Astrocyte of the hippocampus (primary cell): ENCODE results near the gene ARHGEF3.
"Not testable (repeated sequence)": the region's sequence is repeated elsewhere in the genome, so short reads cannot be mapped to it uniquely, and the experiment has no call there.

Source experiments
- DNase-seq: peaks from one replicate; pipeline ENCODE4 v3.0.0; 2011; ENCODE audit warnings: low read depth, low spot score

Gene ARHGEF3

DNA sequence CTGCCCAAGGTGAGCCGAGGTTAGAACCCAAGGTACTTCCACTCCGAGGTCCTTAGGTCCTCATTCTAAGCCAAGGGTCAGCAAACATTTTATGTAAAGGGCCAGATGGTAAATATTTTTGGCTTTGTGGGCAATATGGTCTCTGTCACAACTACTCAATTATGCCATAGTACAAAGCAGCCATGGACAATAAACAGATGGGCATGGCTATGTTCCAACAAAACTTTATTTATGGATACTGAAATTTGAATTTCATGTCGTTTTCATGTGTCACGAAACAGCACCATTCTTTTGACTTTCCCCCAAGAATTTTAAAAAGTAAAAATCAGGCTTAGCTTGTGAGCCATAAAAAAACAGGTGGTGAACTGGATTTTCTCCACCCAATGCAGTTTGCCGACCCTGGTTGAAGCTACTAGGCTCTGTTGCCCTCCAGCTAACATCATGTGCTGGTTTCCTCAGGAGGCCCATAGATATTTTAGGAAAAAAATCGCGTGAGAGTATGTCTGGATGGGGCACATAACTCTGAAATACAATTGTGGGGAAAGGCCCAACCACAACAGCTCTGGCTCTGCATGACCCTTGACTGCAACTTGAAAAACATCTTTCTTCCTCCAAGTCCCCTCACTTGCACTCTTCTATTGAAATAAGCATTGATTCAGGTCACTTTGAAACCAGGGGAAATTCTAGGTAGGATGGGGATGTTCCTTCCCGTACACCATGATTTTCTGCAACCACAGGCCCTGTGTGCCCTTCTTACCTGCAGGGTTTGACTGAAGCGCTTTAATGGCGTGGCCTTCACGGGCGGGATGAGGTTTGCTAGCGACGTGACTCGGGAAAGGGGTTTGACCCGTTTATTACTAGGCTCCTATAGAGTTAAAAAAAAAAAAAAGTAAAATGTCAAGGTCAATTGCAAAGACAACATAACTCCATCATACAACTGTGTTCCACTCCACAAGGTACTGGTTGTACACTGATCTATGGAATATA, 28.5 kb downstream of the ARHGEF3 start:
- no peak for DNase-seq

DNA sequence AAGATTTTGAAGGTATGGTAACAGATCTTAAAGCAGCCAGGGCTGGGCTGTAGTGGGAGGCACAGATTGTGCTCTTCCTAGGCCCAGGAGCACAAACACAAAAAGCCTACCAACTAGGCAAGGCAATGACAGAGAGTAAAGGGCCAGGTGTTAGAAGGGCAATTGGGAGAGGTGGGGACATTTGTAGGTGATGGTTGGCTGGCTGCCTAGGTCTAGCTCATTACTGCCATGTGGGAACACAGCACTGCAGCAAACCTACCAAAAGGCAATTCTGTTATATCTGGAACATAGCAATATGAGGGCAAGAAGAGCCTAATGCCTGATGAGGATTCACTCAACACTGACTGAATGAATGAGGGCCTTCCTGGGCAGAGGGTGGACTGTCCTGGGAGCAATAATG, 30.4 kb downstream of the ARHGEF3 start:
- DNase-seq: no peak

DNA sequence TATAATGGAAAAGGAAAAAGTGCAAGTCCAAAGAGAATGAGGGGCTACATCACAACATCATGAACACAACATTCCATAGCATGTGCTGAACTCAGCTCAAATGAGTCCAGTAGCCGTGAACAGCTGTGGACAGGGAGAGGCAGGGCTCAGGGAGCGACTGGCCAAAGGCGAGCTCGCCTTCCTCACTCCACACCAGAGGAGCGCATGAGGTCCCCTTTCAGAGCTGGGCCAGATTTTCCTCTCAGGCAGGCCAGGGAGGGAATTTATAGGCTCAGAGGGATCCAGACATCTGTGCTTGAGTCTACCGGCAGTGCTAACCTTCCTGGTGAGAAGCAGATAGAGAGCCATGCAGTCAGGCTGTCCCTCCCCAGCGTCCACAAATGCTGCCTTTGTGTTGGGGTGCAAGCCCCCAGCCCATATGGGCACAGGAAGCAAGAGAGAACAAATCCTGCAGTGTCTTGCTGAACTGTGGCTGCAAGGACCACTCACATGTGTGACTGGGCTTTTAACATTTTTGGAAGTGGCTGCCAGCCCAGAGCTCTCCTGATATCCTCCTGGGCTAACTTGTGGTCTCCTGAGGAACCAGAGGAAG, 32.5 kb downstream of the ARHGEF3 start:
- no peak for DNase-seq

DNA sequence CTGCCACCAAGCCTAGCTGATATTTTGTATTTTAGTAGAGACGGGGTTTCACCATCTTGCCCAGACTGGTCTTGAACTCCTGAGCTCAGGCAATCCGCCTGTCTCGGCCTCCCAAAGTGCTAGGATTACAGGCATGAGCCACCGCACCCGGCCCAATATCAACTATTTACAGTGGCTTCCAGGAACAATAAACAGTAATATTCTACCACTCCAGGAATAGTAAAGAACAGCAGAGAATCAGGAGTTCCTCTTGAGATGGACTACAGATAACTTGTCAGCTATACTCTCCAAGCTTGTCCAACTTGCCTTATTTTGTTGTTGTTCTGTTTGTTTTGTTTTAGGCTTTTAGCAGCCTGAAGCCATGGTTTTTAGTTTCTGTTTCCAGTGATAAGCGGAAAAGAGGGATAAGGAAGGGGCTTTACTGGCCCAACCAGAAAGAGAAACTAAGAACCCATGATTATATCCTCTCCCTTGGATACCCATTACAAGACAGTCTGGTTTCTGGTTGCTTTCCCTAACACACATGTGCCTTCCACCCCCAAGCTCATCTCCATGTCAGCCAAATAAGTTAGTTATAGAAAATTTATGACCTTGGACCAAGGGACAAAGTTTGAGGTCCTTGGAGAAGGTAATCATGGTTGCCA, 36.7 kb downstream of the ARHGEF3 start:
- DNase-seq: no peak

DNA sequence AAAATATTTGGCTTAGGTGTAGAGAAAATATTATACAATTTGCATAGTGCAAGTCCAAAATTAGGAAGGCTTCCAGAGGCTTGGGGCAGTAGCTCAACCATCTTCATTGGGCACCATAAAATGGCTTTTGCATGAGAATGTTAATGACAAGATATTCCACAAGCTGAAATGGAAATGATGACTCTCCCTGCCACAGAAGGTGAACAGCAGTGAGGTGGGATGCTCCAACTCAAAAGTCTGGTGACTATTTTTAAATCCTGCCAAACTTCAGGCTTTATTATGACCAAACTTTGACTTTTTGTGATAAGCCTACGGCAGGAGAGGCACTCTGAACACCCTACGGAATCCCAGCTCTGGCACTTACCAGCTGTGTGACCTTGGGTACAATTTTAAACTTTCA, 37.6 kb downstream of the ARHGEF3 start:
- no peak for DNase-seq

DNA sequence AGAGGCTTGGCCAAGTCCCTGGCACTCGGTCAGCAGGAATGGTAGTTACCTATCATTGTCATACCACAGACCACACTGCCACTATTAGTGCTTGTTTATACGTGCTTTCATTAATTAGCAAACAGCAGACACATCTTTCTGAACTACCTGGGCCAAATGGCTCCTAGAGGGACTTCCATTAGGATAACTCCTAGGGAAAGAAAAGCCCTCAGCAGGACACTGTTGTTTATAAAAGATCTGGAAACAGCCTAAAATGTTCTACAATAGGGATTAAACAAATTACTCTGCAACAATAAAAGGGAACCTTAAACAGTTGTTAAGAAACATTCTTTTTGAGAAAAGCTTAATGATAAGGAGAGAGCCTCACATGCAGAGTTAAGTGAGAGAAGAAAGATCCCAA, 38.5 kb downstream of the ARHGEF3 start:
- DNase-seq: no peak

DNA sequence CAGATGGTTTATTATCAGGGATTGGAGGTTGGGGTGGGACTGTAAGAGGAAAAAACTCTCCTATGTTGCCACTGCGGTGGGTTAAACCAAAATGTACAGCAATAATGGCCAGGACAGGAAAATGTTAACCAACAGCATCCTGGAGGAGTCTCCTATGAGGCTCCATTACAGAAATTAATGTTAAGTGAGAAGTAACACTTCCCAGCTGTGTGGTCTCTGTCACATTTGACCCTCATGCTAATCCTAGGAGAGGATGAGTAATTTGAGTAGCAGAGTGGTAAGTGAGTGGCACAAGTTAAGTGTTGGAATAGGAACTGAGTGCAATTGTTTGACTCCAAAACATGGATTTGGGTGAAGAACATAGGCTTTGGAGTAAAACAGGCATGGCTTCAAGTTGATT, 39.0 kb downstream of the ARHGEF3 start:
- DNase-seq: no peak

DNA sequence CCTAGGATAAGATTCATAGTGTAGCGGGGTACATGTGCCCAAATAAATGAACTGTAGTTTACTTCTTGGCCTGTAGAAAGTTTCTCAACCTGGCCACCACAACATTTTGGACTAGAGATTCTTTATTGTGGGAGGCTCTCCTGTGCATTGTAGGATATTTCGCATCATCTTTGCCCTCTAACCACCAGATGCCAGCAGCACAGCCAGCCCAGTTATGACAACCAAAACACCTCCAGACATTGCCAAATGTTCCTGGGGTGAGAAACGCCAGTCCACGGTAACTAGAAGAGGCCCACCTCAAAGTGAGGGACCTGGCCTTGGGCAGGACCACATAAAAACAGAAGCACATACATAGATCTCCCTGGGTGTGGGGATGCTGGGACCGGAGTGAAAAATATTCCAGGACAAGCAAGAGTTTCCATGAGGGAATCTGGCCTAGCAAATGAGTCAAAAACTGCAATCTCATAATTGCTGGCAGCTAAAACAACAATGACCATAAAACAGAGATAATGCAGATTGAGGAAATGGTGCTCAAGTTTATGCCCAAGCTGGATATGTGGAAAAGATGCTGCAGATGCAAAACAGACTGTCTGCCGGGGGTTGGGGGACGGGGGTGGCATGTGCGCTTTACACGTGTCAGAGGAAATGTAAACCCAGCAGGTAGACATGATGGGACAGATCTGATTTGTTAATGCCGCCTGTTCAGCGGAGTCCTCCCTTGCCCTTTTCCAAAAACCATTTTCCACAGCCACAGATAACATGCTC, 39.7 kb downstream of the ARHGEF3 start:
- no peak for DNase-seq

DNA sequence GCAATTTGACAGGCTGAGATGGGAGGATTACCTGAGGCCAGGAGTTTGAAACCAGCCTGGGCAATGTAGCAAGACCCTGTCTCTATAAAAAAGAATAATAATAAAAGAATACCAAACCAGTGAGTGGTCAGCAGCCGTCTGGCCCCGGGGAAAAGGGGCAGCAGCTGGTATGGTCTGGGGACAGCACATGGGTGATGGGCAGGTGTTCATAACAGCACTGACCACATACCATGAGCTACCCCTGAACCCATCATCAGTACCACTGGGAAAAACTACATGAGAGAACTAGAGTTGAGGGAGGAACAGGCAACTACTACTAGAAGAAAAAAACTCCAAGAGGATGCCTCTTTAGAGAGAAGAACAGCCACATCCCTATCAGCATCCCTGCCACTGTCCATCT, 40.7 kb downstream of the ARHGEF3 start:
- DNase-seq: no peak

DNA sequence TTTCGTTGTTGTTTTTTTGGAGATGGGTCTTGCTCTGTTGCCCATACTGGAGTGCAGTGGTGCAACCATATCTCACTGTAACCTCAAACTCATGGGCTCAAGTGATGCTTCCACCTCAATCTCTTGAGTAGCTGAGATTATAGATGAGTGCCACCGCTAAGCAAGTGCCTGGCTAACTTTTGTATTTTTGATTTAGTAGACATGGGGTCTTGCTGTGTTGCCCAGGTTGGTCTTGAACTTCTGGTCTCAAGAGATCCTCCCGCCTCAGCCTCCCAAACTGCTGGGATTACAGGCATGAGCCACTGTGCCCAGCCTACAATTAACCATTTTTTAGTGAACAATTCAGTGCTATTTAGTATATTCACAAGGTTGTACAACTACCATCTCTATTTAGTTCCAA, 42.2 kb downstream of the ARHGEF3 start:
- no peak for DNase-seq

DNA sequence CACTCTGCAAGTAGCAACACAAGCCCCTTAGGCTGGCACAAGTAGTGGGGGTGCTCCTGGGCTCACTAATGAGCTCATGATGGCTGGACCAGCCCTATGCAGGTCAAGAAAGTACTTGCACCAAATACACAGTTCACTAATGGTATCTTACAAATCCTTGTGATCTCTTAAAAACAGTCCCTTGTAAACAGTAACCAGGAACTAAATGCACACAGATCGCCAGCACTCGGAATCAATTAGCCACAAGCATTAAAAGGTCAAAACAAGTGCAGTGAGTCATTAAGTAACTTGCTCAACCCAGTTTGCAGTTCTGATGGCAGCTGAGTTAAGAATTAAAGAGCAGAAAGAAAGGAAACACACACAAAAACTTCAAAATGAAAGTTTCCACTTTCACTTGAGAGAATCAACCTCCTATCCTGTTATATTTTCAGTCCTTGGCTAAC, 43.2 kb downstream of the ARHGEF3 start:
- peak; percentile 83 for DNase-seq

DNA sequence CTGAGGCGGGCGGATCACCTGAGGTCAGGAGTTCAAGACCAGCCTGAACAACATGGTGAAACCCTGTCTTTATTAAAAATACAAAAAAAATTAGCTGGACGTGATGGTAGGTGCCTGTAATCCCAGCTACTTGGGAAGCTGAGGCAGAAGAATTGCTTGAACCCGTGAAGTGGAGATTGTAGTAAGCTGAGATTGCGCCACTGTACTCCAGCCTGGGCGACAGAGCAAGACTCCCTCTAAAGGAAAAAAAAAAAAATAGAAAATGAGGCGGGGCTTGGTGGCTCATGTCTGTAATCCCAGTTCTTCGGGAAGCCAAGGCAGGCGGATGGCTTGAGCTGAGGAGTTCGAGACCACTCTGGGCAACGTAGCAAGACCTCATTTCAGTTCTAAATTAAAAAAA, 43.7 kb downstream of the ARHGEF3 start:
- DNase-seq: not testable (repeated sequence)

DNA sequence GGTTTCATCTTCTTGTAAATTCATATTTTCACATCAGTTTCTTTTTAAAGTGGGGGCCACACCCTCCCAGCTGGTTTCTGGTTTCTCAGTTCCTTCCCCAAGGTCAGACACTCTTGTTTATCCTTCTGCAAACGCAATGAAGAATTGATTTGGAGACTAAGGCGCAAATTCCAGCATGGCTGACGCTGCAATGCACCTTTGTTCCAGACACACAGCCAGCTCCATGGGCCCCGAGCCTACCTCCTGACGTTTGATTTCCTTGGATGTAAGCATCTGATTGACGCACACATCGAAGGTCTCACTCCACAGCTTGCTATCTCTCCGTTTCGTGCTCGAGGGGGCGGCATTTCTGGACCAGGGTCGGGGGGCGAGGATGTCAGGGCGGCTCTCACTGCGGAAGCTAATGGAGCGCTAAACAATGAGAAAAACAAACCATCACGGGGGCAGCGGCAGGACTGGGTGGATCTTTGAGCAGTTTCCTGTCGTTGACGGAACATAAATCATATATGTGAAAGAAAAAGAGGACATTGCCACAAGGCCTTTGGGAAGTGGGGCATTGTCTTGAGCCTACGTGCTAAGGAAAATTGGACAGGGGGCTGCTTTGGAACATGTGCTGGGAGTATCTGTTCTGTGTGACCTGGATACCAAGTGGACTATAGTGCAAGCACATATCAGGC, 46.9 kb downstream of the ARHGEF3 start:
- no peak for DNase-seq

DNA sequence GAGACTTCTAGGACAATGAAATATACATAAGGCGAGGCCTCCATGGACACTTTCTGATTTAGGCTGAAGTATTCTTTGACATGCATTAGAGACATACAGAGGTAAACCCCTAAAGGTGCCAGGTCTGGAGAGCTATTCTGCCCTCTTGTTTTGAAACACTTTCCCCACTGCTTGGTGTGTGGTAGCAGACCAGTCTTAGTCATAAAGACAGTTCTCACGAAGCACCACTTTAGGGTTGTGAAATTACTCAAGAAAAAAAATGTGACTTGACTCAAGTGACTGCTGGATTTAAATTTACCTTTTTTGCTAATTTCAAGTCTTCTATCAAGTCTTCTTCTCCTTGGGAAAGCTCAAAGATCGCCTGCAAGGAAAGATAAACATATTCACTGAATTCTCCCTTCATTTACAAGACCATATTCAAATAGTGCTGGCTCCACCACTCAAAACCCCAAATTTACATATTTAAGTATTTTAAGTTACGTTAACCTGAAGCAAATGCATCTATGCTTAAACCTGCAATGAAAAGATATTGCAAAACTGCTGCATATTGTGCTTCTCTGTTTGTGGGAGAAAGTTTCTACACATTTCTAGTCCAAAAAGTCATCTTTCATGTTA, 48.4 kb downstream of the ARHGEF3 start:
- DNase-seq: no peak

DNA sequence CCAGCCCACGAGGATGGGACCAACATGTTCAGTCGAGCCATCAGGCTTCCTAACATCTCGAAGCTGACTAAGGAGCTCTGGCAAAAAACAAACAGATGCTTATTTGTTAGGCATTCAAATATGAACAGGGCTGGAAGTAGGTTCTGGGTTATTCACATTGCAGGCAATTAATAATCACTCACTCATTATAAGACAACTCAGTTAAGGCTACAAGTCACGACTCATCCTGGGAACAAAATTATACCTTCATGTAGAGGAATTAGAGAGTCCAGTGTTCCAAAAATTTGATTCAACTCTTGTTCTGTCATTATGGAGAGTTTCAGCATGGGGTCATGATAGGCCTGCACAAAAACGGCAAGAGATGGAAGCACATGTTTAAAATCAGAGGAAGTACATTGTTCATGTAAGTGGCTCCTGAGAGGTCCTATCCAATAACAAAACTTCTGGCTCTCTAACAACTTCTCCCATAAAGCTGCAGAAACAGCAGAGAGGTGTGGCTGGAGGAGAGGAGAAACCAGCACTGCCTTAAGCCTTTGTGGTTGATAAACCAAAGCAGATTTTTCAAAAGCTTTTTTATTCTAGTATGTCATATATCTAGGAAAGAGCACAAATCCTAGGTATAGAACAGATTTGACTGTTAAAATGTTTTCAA, 50.6 kb downstream of the ARHGEF3 start:
- DNase-seq: no peak

DNA sequence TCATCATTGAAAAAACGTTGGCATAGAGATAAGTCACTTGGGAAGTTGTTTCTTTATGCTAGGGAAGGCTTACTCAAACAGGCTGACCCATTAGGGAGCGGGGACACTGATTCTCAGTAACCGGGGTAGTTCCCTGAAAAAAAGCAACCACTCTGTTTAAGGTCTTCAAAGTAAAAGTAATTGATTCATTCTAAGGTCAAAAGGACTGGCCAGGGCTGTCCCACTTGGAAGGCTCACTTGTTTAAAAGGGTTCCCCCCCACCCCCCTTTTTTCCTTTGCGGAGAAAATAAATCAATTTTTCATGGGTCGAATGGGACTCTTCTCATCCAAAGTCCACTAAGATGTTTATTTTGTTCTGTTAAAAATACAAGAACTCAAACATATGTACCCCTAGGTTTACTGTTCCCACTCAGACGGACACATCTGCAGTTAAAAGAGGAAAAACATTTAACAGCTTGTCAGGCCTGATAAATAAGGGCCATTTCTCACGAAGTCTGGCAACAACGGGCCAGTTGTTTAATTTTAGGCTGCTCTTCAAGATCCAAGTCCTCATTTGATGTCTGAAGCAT, 53.0 kb downstream of the ARHGEF3 start:
- no peak for DNase-seq

DNA sequence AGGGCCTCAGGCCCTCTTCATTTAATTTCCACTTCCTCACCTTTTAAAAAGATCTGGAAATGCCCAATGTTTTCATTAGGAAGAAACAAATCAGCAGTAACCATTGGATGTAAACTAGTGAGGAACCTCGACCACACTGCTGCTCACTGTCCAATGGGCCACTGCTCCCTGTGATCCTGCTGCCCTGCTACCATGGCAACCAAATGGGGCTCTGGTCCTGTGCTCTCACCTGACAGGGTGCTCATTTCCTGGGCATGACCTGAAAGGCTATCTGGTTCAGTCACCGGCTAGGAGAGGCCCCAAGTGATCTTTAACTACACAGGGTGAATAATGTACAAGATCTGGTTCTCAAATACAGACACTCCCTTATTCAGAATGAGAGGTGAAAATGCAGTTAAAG, 54.6 kb downstream of the ARHGEF3 start:
- no peak for DNase-seq

DNA sequence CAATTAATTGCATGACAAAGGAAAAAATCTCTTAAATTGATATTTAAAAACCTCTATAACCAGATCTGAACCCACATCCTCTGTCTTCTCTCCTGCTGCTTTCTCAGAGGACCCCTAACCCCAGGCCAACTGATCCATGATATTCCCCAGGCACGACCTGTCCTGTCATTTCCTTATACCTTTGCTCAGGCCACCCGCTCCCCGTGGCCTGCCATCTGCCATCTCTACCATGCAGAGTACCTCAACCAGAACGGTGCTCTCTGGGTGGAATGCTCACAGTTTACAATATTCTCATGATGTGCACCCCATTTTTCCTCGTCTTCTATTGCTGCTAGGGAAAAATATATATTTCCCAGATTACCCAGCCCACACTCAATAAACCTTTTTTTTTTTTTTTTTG, 57.7 kb downstream of the ARHGEF3 start:
- no peak for DNase-seq

DNA sequence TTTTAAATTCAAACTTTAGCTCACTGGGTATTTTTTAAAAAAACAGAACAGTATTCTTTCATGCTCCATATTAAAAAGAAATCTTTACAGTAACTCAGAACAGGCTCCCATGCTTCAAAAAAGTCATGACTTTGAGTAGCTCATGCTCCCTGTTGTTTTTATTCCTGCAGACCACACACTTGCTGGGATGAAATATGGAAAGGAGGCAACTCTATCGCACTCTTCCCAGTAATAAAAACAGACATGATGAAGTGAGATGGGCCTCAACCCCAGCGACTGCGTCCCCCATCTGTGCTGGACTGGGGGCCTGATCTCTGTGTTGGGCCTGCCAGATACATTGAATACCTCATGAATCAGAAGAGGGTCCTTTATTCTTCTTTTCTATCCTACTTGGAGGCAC, 58.9 kb downstream of the ARHGEF3 start:
- no peak for DNase-seq

DNA sequence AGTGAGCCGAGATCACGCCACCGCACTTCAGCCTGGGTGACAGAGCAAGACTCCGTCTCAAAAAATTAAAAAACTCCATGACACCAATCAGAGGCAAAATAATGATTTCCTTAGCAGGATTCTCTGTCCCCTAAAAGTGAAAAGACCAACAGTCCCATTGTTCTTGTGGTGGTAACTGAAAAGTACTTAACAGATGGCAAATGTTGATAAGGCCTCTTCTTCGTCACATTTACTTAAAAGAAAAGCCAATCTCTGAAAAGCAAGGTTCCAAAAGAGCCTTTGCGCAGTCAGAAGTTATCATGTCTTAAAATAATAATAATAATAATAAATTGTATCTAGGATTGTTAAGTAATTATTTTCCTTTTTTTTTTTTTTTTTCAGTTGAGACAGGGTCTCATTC, 62.7 kb downstream of the ARHGEF3 start:
- DNase-seq: no peak
